Lung microvascular endothelial cell (primary cell): ENCODE measurements around the gene WARS2. TPM values are rescaled to one million over a fixed set of nuclear protein-coding genes. Genes with fewer than 3 reads are reported as not detected.
A peak's percentile ranks its signal among the peaks of the same experiment; 100 is the strongest.

Experiments used
- DNase-seq, 2 donors: peaks; one replicate each; pipeline versions ENCODE4 v3.0.0 to v3.0.0-alpha.2; 2010; ENCODE audit warnings: low read depth in 2 of 2
- total RNA-seq: library from RNA; depleted of rRNA; stranded (reverse); fragments of >200 nt; gene quantifications from 2 replicates; pipeline ENCODE4 v1.2.1, GENCODE V29; 2014

Gene WARS2
- total RNA-seq, 1 donor from 2014 or later, result 15.5 TPM

DNA sequence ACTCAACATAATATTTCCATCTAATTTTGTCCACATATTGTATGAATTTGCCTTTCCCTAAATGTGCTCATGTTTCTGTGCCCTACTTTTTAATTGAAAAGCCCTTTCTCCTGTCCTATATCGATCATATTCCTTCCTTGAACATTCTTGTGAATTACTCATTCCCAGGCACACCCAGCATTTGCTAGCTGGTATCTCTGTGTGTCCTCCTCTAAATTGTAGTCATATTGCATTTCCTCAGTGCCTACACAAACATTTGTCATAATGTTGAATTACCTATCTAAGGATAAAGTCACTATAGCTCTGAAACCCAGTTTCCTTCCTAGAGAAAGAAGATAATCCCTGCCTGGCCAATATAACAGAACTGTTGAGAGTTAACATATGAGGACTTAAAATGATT is 112.7 kb downstream of the WARS2 start:
- DNase-seq, result no peak

DNA sequence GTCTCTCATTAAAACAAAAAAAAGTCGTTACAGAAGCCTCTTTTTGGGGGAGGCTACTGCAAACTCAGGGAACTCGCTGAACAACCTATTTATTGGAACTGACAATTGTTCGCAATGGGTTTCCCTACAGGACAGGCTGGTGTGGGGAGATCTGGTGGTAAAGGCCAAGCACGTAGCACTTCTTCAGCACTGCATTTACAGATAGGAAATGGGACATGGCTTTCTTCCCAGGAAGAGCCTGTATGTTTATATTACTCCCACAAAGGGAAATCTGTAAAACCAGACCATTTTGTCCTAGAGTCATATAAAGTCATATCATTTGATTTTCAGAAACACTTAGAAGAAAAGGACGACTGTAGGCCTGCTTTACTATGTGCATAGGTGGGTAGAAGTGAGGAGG is 113.5 kb downstream of the WARS2 start:
- no peak for DNase-seq

DNA sequence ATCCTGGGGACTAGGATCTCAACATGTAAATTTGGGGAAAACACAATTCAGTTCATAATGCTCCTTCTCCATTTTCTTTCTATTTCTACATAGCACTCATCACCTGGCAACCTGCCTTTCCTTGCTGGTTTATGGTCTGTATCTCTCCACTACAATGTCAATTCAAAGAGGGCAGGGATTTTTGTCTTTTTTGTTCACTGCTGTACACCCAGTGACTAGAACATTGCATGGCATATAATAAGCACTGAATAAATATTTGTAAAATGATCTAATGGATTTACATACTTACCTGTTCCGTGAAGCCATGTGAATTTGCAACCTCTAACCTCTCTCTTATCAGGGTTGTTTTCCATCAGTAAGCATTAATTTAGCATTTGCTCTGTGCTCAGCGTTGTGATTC is 124.9 kb downstream of the WARS2 start:
- no peak for DNase-seq

DNA sequence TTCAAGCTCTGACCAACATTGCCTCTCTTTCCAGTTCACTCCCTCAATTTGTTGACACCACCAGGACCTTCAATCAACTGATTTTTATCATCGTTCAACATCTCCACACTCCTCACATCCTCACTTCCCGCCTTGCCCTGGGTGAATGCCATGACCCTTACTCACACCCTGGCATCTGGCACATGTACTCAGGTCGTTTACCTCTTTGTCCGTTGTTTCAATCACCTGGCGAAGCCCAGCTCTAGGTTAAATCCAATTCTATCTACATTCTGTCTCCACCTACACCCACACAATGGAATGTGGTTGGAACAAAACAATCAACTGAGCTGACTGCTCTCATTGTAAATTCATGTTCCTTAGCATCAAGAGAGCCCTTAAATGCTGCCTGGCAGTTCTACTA is 128.1 kb downstream of the WARS2 start:
- no peak for DNase-seq

DNA sequence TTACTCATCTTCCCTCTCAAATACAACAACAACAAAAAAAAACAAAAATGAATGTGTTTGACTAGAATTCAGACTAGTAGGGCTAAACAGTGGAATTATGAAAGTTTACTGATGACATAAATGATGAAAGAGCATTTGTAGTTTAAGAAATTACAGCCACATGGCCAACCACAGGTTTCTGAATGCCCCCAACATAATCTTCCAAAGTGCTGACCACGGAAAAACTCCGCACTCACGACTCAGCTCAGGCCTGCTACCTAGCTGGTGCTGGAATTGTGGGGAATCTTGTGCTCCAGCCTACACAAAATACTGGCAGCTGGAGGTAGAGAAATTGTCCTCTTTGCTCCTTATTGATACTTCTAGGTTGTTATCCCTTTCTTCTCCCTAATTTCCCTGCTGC is 128.7 kb downstream of the WARS2 start:
- no peak for DNase-seq

DNA sequence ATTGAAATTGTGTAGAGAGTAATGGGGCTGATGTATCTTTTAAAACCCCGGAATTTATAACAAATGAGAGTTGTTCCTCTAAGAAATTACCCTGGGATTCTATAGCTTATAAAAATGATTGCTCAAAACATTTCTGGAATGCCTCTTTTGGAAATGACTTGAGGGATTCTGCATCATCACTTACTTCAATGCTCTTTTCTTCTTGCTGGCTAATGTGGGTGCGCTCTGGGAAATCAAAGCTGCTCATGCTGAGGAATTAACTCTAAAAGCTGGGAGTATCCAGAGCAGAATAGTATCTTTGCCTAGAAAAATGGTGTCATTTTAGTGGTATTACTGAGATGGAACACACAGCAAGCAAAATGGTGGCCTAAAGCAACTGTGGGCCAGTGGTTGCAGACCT is 129.3 kb downstream of the WARS2 start:
- no peak for DNase-seq

DNA sequence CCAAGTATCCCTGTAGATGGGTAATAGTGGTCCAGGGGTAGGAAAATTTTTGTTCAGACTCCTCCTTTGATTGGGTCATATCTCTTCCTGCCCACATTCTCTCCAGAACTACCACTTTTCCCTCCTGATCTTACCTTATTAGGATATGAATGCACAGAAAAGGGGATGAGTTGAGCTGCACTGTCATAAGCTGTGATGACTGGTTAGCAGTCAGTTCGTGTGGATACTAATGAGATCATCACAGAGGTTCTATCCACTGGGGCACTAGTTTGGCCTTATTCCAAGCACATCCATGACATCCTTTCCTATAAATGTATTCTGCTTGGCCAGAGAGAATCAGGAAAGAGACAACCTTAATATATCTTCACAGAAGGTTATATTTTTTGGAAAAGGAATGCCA is 130.3 kb downstream of the WARS2 start:
- DNase-seq, result no peak

DNA sequence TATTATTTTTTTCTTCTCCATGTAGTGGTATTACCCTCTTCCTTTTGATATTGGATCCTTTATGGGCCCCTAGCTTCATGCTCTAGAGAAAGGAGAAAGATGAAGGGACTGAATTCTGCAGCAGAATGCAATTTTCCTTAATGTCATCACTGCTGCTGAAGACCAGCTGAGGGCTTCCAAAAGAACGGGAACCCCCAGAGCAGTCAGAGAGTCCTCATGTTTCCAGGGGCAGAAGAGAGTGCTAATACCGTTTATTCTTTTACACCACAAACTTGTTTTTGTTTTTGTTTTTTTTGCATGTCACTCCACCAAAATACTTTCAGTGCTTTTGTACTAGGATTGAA is 131.2 kb downstream of the WARS2 start:
- no peak for DNase-seq

DNA sequence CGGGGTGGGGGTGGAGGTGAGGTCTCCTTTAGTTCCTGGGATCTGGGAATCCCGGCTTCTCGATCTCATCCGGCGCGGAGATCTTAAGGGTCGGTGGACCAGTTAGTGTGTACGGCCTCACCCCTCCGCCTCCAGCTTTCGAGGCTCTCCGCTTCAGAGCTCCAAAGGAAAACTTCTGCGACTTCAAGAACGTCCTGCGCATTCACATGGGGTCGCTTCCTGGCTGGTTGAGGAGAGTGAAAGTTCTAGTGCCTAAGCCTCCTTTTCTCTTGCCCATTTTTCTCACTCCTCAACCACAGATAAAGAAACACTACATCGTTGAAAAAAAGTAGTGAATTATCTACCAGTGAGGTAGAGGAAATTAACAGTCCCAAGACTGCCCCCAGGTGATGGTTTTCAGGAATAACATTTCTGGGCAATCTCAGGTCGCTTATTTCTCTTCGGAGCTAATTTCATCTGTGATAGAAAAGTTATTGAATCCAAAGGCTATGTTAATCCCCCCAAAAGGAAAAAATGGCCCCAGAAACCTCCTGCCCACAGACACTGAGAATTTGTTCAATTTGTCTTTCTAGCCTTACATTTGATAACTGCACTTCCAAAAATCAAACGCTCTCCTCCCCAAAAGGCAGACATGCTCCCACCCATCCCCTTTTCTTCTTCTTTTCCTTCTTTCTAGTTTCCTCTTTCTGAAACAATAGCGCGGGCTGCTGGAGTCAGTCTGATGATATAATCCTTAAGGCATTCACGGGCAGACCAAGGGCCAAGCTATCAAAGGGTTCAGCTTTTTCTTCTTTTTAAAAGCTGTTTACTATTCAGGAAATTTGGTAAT is 131.8 kb downstream of the WARS2 start:
- DNase-seq, result peak; percentile 67 to 73

DNA sequence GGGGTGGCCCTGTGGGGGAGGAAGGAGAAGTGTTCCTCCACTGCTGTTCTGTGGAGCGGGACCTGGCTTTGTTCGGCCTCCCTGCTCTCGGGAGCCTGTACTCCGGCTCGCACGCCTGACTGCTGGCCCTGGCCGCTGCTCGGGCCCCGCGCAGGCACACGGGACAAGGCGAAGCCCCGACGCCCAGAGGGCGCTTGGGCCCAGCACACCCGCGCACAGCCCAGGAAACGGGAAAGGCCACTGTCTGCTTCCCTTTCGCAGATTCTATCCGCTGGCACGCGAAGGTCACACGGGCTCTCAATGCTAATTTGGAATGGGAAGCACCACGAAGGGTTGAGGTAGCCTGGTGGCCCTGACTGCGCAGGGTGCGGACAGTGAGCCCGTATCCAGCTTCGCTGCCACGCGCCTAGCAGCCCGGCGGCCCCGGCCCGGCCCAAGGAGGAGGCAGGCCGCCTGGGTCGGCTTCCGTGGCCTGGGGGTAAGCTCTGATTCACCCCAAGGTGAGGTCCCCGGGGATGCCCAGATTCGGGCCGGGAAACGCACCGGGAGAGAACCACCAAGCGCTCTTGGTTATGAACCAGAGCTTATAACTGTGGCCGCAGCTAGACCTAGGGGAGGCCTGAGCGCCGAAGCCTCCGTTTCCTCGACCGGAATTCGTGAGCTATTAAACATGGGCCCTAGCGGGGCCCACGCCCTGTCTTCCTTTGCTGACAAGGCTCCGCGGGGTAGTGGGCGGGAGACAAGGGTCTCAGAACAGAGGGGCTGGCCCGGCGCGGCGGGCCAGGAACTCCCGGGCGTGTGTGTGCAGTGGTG is 132.6 kb downstream of the WARS2 start:
- DNase-seq, result no peak

DNA sequence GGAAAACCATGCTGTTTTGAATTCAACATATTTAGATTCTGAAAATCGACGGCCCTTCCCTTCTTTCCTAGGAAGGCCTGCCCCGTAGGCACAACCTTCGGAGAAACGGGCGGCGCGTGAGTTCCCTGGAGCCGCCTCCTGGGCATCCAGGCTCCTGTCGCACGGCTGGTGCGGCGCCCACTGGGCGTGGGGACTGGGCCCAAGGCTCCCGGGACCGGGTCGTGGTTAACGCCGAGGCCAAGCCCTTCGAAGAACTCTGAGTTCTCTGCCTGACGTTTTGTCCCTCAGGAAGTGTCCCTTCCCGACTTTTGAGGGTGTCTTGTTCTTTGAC is 133.1 kb downstream of the WARS2 start:
- DNase-seq, result no peak

DNA sequence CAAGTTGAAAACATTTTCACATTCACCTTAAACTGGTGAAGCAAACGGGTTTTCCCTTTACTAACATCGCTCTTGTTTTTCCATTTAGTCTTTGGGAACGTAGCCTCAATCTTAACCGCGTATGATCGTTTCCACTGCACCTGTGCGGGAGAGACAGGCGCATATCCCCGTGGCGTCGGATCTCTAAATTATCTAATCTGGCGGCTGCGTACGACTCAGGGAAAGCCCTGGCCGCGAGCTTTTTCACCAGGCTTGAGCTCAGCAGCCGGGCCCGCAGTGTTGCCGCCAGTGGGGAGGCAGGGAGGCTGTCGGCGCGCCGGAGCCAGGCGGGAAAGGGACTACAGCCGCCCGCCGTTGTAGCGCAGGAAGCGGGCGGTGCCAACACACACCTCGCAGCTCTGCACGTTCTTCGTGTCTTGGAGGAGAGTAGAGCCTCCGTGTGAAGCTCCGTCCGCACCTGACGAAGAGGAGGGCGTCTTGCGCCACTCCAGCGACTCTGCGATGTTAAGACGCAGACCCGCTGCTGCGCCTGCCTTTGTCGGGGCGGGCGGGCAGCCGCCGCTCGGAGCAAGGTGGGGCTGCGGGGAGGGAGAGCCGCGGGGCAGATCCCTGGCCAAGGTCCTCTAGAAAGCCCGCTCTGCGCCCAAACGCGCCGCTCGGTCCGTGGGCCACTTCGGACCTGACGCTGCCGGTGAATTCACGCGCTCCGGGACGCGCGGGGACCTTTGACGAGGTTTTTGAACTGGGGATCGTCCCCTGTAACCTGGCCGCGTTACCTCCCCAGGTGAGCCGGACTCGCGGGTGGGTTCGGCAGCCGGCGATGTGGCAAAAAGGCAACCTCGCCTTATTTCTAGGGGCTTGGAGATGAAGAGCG is 133.8 kb downstream of the WARS2 start:
- no peak for DNase-seq

DNA sequence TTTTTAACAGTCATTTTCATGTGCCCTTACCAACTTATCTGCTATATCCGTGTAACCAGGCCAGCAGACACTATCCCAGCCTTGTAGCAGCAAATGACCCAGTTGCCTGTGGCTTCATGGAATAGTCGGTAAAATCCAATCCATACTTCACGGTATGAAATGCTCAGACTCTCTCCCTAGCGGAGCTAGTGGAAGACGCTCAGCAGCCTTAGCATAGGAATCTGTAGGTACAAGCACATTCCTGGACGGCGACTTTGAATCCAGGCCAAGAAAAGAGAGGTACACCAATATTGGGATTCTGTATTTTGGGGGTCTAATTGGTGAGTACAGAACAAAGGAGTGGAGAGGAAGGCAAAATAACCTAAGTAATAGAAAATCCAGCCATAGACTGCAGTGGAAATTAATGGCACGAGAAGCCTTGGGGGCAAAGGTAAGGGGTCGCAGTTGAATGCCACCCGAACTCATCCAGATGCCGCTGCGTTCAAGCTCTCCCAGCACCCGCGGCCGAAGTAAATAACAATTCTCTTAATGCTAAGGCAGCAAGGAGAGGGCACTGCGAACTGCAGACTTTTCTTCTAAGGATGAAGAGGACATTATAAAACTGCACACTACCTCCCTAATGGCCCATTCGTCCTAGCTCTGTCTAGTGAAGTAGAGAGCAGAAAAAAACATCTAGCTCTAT is 134.6 kb downstream of the WARS2 start:
- no peak for DNase-seq

DNA sequence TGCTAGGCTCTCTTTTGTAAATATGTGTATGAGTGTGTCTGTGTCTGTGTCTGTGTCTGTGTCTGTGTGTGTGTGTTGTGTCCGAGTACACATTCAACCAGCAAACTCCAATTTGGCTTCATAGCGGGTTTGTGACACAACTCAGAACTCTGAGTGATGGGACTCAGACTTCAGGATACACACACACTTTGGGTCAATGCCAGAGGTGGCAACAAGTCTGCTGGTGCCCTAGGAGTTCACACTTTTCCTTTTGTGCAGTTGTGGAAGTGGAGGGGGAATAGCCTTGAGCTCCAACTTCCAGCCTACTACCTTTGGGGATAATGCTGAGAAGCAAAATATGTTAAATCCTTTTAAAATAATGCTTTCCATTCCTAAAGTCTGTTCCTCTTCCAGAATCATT is 135.7 kb downstream of the WARS2 start:
- no peak for DNase-seq

DNA sequence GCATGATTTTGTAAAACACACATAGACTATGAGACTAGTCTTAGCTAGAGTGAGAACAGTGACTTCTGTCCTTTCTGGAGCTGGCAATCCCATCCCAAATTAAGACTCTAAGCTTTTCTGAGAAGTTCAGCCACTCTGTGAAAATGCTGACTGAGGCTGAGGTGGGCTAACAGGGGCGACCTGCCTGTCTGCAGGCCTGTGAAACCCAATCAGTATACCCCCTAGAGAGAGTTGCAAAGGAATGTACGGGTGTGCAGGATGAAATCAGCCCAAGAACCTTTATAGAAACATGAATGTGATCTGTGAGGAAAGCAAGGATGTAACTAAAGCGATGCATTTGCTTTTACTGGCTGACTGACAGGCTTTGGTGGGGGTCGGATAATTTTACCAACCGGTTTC is 136.3 kb downstream of the WARS2 start:
- DNase-seq, result no peak

DNA sequence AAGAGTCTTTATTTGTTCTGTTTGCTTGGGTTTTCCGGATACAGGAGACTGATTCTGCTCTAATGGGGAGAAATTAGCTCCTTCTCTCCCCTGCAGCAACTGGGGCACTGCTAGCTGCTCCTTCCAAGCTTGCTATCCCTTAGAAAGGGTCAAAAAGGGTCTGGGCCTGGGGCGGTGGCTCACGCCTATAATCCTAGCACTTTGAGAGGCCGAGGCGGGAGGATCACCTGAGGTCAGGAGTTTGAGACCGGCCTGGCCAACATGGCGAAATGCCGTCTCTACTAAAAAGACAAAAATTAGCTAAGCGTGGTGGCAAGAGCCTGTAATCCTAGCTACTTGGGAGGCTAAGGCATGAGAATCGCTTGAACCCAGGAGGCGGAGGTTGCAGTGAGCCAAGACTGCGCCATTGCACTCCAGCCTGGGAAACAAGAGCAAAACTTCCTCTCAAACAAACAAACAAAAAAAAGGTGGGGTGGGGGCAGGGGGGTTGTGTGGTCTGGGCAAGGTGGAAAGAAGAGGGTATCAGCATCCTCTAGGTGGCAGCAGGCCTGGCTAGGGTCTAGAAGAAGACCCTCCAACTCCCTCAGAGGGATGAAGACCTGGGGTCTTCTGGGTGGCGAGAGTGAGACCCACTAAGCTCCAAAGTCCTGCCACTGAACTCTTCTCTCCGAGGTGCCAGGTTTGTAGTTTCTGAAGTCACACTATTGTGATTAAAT is 136.9 kb downstream of the WARS2 start:
- DNase-seq, result no peak

DNA sequence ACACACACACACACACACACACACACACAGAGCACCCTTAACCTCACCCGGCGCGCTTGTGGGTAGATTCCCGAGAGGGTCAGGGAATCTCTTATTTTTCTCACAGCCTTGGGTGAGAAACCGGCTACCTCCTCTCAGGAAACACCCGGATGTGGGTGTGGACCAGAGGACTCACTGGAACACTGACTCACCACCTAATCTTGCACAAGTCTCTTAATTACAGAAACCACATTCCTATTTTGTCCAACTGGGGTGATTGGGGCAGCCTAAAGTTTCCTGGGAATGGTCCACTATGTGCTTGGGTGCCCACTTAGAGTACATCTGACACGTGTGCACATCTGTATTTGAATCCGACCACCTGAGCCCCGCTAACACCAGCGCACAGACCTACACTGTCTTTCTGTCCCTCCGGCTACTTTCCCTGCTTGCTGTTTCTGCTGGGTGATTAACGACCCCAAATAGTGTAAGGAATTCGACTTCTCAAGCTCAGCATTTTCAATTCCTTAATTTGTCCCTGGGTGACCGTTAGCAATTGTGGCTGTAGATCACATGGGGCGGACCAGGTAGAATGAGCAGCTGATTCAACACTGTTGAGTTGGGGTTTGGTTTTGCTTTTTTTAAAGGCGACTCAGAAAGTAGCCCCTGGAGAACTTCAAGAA is 138.3 kb downstream of the WARS2 start:
- DNase-seq, result peak in 1 of 2 donors; percentile 73

DNA sequence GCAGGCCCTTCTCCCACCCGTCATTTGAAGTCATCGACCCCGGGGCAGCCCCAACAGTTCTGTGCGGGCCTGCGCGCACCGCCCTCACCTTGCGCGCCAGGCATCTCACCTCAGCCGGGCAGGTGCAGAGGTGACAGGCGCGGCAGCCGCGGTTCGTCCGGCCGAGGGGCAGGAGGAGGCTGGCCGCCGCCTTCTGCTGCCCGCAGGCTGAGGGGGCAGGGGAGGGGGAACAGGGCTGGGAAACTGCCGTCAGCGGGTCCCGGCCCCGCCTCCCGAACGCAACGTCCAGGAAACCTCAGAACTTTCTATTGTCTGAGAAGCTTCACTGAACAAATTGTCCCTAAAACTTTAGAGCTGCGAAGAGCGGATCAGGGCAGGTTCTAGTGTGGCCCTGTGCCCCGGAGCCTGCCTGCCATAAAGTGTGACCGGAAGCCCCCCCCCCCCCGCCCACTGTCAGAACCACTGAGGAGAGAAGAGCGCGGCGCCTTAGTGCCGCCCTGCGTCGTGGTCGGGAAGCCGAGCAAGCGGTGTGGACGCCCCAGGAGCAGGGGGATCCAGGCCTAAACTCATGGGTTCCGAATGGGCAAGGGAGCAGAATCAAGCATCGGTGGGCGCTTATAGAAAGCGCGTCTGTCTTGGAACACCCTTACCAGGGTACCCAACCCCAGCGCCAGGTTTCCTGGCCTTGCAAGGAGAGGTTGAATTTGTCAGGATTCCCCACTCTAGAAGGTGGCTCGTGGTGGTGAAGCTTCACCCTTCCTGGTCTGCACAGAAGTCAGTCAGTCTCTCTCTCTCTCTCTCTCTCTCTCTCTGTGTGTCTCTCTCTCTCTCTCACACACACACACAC is 139.0 kb downstream of the WARS2 start:
- peak in 1 of 2 donors; percentile 21 for DNase-seq

DNA sequence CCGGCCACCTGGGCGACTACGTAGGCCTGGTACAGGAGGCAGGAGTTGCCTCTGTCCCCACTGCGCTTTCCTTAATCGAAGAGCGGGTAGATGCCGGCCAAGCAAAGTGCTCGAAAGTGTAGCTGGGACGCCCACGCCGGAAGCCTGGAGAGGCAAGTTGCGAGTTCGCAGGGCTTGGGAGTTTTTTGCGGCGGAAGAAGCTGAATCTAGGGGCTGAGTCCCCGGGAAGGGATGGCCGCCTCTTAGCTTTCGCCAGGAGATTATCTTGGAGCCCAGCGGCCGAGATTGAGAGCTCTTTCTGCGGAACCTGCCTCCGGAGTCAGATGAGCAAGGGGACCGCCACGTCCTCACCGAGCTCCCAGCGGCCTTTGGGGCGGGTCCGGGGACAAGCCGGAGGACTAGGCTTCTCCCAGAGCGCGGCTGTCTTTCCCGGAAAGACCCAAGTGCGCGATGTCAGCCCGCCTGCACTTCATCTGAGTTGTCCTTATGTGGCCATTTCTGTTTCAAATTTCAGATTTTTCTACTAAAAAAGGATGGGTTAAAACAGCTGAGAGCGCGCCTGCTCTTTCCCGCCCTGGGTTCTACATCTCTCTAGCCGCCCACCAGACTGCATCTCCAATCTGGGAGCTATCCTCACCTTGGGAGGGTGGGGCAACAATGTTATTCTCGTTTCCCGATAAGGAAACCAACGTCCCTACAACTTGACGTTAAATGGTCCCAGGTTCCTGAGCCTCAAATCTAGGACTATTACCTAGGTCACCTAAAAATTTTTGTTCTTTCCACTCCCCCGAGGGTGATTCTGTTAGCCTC is 139.9 kb downstream of the WARS2 start:
- no peak for DNase-seq
